GM12801 (cell line): ENCODE data around the gene TMEM229B.

Experiments
- CTCF ChIP-seq: IDR thresholded peaks from one replicate; pipeline ENCODE4 v1.5.1; 2011; ENCODE audit warnings: control low read depth; ENCODE audit not compliant: insufficient read length; ENCODE audit errors: extremely low read depth

The TMEM229B gene

GRCh38 chr14:67464377-67464776, 24.1 kb downstream of the TMEM229B start:
- no peak for TF ChIP-seq CTCF

GRCh38 chr14:67463900-67464299, 24.6 kb downstream of the TMEM229B start:
- TF ChIP-seq CTCF: no peak

- TF ChIP-seq CTCF: no peak
Measured at GRCh38 chr14:67461996-67462395, 26.5 kb downstream of the TMEM229B start.

GRCh38 chr14:67461341-67461985, 27.1 kb downstream of the TMEM229B start:
- no peak for TF ChIP-seq CTCF

- TF ChIP-seq CTCF: no peak
Measured at GRCh38 chr14:67459336-67459735, 29.2 kb downstream of the TMEM229B start.

GRCh38 chr14:67457782-67458181, 30.7 kb downstream of the TMEM229B start:
- no peak for TF ChIP-seq CTCF

- TF ChIP-seq CTCF: no peak
Measured at GRCh38 chr14:67456732-67457131, 31.8 kb downstream of the TMEM229B start.
